Measurements from ENCODE around the gene SPACDR.
"Not testable (repeated sequence)": the region's sequence is repeated elsewhere in the genome, so short reads cannot be mapped to it uniquely, and the experiment has no call there.

SPACDR gene

GRCh38 chr7:100441641-100442535 lies 22.2 kb downstream of the SPACDR start:
- no peak overlapping the region for H3K4me3 ChIP-seq (ENCODE audit: low read length)
- DNase-seq (ENCODE audit: low read depth, low spot score) = no peak

GRCh38 chr7:100439244-100439643 lies 24.8 kb downstream of the SPACDR start:
- not testable (repeated sequence) for H3K4me3 ChIP-seq (ENCODE audit: low read length); DNase-seq (ENCODE audit: low read depth, low spot score)

DNA sequence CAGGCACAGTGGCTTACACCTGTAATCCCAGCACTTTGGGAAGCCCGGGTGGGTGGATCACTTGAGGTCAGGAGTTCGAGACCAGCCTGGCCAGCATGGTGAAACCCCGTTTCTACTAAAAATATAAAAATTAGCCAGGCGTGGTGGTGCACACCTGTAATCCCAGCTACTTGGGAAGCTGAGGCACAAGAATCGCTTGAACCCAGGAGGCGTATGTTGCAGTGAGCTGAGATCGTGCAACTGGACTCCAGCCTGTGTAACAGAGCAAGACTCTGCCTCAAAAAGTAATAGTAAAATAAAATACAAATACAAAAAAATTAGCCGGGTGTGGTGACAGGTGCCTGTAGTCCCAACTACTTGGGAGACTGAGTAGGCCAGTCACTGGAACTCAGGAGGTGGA lies 25.3 kb downstream of the SPACDR start:
- not testable (repeated sequence) for DNase-seq (ENCODE audit: low read depth, low spot score); H3K4me3 ChIP-seq (ENCODE audit: low read length)

- DNase-seq (ENCODE audit: low read depth, low spot score) = no peak
- no peak overlapping the region for H3K4me3 ChIP-seq (ENCODE audit: low read length)
These were observed 25.9 kb downstream of the SPACDR start for GRCh38 chr7:100438172-100438571.

DNA sequence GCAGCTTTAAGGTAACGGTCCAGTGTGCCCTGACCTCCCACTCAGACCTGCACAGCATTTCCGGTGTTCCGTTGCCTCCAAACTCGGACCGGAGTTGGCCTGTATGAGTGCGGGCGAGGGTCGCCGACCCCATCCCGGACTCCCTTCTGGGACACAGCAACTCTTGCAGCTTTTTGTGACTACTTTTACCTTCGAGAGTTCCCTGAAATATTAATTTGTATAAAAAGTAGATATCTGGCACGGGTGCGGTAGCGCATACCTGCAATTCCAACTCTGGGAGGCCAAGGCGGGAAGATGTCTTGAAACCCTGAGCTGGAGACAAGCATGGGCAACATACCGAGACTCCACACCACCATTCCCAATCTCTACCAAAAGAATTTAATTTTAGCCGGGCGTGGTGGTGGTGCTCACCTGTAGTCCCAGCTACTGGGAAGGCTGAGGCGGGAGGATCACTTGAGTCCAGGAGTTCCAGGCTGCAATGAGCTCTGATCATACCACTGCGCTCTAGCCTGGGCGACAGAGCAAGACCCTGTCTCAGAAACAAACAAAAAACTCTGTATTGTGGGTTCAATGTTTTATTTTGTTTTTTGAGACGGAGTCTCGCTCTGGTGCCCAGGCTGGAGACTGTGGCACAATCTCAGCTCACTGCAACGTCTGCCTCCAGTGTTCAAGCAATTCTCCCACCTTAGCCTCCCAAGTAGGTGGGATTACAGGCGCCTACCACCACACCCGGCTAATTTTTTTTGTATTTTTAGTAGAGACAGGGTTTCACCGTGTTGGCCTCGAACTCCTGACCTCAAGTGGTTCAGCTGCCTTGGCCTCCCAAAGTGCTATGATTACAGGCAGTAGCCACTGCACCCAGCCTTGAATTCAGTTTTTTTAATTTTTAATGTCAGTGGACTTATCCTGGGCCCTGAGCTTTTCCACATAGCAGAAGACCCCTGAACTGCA lies 26.6 kb downstream of the SPACDR start:
- peak overlapping the region; percentile 81 for H3K4me3 ChIP-seq (ENCODE audit: low read length)
- DNase-seq (ENCODE audit: low read depth, low spot score) = no peak

DNA sequence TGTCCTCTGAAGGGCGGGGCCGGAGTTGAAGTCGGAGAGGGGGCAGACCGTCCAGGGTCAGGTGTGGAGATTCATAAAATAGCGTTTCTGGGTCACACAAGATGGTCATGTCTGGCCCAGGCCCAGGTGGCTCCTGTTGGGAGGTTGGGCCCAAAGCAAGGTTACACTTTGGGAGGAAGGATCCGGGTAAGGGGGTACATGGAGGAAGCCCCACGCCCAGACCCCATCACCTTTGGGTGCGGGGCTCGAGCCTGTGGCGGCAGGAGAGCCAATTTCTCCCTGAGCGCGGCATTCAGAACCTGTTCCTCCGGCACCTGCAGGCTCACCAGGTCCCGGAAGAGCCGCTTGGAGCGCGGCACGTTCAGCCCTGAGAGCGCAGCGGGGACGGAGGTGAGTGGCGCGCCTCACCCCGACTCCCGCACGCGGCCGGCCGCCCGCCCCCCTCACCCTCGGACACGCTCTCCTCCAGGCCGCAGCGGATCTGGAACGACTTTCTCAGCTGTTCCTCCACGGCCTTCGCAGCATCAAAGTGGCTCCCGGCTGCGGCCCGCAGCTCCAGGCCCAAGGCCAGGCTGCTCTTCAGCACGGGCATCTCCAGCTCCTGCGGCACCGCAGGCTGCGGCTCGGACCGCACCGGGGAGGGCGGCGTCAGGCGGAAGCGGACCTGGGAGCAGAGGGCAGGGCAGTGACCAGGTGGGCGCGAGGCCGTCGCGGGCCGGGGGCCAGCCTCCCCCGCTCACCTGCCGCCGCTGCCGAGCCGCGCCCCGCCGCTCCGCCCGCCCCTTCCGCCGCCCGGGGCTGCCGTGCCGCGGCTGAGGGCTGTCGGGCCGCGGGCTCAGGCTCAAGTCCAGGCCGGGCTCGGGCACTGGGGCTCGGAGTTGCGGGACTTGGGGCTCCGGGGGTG lies 28.4 kb downstream of the SPACDR start:
- H3K4me3 ChIP-seq (ENCODE audit: low read length) = peak overlapping the region; percentile 81
- no peak for DNase-seq (ENCODE audit: low read depth, low spot score)

DNA sequence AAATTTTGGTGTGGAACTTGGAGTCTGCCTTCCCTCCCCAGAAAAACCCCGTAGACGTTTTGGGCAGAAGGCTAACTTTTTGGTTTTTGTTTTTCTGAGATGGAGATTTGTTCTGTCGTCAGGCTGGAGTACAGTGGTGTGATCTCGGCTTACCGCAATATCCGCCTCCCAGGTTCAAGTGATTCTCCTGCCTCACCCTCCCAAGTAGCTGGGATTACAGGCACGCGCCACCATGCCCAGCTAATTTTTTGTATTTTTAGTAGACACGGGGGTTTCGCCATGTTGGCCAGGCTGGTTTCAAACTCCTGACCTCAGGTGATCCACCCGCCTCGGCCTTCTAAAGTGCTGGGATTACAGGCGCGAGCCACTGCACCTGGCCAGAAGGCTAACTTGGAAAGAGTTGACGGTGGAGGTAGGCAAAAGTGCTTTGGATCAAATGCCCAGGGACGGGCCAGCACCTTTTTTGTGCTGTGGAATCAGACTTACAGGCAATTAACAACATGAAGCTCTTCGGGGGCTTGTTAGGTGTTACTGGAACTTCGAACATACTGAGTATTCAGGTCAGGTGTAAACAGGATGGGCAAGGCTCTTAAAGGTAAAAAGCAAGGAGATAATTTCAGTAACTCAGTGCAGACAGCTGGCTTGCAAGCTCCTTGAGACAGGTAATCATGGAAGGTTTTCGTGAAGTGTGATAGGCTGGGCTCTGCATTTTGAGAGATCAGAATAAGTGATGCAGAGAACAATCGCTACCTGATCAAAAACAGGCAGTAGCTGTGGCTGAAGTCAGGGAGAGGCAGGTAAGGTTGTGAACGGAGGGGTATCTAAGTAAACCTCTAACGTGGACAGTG lies 29.5 kb downstream of the SPACDR start:
- no peak for DNase-seq (ENCODE audit: low read depth, low spot score)
- peak overlapping the region; percentile 81 for H3K4me3 ChIP-seq (ENCODE audit: low read length)

DNA sequence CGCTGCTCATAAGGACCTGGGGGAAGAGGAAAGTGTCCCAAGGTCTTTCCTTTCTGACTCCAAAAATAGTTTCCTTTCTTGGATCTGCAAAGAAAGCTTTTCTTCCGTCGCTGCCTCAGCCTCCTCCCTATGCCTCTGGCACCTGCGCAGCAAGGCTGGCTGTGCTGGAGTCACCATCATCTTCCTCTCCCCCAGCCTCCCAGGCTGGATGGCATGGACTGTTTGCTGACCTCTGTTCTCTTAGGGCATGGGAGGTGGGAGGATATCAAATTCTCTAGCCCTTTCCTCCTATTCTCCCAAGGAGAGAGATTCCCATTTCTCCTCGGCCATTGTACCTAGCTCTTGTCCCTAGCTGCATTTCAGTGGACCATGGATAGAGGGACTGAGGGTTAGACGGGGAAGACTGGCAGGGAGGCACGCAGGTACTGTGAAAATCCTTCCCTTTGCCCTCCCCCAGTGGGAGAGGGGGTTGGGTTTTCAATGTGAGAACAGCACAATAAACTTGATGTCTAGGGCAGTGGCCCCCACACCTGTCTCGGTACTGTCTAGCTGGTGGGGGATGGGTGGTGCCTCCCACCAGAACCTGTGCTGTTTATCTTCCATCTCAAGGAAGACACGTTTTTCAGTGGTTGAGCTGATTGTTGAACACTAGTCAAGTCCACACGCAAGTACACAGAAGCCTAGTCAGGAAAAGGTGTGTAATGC lies 30.3 kb downstream of the SPACDR start:
- DNase-seq (ENCODE audit: low read depth, low spot score) = no peak
- no peak overlapping the region for H3K4me3 ChIP-seq (ENCODE audit: low read length)

- no peak for DNase-seq (ENCODE audit: low read depth, low spot score)
- H3K4me3 ChIP-seq (ENCODE audit: low read length) = no peak overlapping the region
These were observed 30.8 kb downstream of the SPACDR start for GRCh38 chr7:100433276-100433591.

GRCh38 chr7:100432621-100433275 lies 31.3 kb downstream of the SPACDR start:
- DNase-seq (ENCODE audit: low read depth, low spot score) = no peak
- no peak overlapping the region for H3K4me3 ChIP-seq (ENCODE audit: low read length)

GRCh38 chr7:100432053-100432452 lies 32.0 kb downstream of the SPACDR start:
- DNase-seq (ENCODE audit: low read depth, low spot score) = no peak
- no peak overlapping the region for H3K4me3 ChIP-seq (ENCODE audit: low read length)

- H3K4me3 ChIP-seq (ENCODE audit: low read length) = peak overlapping the region; percentile 69; the same call in 1 of the 2 replicates
- no peak for DNase-seq (ENCODE audit: low read depth, low spot score)
These were observed 32.7 kb downstream of the SPACDR start for GRCh38 chr7:100431286-100431735.

- no peak for DNase-seq (ENCODE audit: low read depth, low spot score)
These were observed 33.4 kb downstream of the SPACDR start for GRCh38 chr7:100430493-100431285.

DNA sequence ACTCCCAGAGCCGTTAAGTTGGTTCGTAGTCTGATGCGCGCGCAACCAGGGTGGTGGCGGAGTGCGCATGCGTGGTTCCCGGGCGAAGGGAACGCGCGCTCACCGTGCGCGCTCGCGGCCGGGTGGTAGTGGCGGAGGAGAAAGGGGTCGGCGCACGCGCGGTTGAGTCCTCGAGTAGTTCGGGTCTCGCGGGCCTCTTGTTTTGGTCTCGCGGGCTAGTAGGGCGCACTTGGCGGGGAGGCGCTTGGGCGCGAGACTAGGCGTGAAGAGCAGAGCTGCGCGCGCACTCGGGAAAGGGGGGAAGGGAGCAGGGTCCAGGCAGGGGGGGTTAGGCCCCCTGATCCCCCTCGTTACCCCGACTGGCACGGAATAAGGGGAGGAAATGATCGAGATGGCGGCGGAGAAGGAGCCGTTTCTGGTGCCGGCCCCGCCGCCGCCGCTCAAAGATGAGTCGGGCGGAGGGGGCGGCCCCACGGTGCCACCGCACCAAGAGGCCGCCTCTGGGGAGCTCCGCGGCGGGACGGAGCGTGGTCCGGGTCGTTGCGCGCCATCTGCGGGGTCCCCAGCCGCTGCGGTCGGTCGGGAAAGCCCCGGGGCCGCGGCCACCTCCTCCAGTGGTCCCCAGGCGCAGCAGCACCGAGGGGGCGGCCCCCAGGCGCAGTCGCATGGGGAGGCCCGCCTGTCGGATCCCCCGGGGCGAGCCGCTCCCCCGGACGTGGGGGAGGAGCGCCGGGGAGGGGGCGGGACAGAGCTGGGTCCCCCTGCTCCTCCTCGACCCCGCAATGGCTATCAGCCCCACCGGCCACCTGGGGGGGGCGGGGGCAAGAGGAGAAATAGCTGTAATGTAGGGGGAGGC lies 34.2 kb downstream of the SPACDR start, which contains the start of gene MEPCE:
Gene MEPCE (plus strand): TSS at position 195 of the 856 bp plus-strand sequence. CDS start 188 bp downstream, at position 383.
- DNase-seq (ENCODE audit: low read depth, low spot score) = peak; percentile 91
- H3K4me3 ChIP-seq (ENCODE audit: low read length) = peak within 1 kb of the TSS; percentile 69

More at GRCh38 chr7:100430493-100431285, 33.4 kb downstream of the SPACDR start:
- H3K4me3 ChIP-seq (ENCODE audit: low read length) = peak overlapping the region; percentile 69

DNA sequence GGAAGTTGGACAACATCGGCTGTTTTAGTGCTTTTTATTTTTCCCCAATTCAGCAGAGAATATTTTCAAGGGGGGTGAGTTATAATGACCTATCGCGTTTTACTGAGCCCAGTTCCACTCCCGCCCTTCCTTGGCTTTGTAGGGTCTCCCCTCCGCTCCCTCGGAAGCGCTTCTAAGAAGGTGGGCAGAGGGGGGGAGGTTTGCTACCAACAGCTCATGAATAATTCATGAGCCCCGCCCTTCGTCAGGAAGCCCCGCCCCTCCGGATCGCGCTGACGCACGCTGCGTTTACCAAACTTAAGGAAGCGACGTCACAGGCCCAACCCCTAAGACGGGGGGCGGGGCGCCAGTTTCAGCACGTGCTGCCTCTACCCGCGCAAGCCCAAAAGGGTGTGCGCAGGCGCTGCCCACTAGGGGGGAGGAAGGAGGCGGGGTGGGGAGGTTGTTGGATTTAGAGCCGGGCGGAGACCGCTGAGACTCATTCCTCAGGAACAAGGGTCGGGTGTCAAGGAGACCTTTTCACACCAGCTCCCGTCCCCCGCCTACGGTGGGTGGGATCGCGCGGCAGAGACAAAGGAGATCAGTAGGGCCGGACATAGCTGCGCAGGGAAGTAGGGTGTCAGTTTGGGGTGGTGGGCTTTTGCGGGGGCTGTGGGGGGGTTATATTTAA lies 35.0 kb downstream of the SPACDR start:
- peak overlapping the region; percentile 69 for H3K4me3 ChIP-seq (ENCODE audit: low read length)
- peak; percentile 99 for DNase-seq (ENCODE audit: low read depth, low spot score)
